HG02973 (cell line): ENCODE data around the gene ERC2.
"Not testable (repeated sequence)": the region's sequence is repeated elsewhere in the genome, so short reads cannot be mapped to it uniquely, and the experiment has no call there.

Source experiments
- ATAC-seq: cut with Tn5 transposase; IDR thresholded peaks from one replicate; pipeline ENCODE4 v1.9.1; 2021; ENCODE audit warnings: moderate library complexity; ENCODE audit not compliant: unreplicated experiment

Gene ERC2

GRCh38 chr3:56468184-56469106 is at the start of gene ERC2:
Gene ERC2 (minus strand): TSS chr3:56468467.
- no peak for ATAC-seq

DNA sequence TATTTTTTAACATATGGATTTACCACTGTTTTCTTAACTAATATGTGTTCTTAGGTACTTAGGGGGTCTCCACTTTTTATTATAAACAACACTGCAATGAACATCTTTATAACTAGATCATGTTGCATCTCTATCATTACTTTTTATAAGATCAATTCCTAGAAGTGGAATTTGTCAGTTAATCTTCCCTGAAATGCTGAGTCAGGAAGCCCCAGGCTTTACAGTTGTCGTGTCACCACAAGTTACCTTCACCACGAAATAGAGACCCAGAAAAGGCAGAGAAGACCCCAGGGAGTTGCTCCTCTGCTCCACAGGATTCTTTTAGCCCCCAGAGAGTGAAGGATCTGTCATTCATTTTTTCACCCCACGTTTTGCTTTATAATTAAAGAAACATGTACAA is 34.5 kb upstream of the ERC2 start:
- no peak for ATAC-seq

- not testable (repeated sequence) for ATAC-seq
These were observed 28.1 kb upstream of the ERC2 start for GRCh38 chr3:56496376-56496775.

GRCh38 chr3:56494679-56495322 is 26.5 kb upstream of the ERC2 start:
- peak; percentile 99 for ATAC-seq

DNA sequence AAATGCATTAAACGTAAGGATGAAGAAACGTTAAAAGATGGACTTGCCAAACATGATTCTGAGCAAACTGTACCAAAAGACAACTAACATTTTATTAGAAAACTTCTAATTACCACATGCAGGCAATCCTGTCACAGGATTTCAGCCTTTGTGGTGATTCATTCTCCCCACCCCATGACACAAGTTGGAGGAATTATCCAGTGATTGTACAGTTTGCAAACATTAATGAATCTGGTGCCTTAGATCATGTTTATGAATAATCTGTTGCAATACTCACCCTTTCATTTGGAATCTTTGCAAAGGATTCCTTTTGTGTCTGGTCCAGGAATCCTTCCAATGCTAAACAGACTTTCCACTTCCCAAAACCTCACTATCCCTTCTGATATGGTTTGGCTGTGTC is 23.3 kb upstream of the ERC2 start:
- no peak for ATAC-seq

- ATAC-seq: no peak
These were observed 20.7 kb upstream of the ERC2 start for GRCh38 chr3:56488812-56489600.

DNA sequence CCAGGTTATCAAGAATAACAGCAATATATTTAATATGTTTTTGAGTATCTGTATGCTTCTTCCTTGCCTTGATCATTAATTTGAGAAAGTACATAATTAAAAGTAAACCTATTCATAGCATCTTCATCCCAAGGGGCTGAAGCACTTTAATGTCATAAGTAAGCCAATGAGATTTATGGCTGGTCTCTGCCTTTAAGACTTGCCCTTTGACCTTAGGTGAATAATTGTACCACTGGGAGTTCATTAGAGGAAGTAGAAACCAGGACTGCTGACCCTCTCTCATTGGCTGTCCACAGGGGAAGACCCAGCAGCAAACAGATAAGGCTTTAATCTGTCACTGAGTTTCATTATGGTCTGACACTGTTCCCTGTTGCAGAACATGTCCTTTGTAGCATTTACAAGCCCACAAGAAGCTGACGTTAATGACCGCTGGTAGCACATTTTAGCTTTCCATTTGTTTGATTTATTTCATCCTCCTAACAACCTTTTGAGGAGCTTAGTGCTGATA is 16.3 kb upstream of the ERC2 start:
- no peak for ATAC-seq

- no peak for ATAC-seq
These were observed 15.9 kb upstream of the ERC2 start for GRCh38 chr3:56484122-56484521.

- no peak for ATAC-seq
These were observed 9.4 kb upstream of the ERC2 start for GRCh38 chr3:56477646-56478045.

- ATAC-seq: no peak
These were observed 8.5 kb upstream of the ERC2 start for GRCh38 chr3:56476771-56477170.

GRCh38 chr3:56471771-56472170 is 3.5 kb upstream of the ERC2 start:
- ATAC-seq: no peak

GRCh38 chr3:56469141-56469540 is 874 bp upstream of the ERC2 start:
- ATAC-seq: no peak

GRCh38 chr3:56467801-56468183 is 475 bp downstream of the ERC2 start:
- ATAC-seq: no peak

DNA sequence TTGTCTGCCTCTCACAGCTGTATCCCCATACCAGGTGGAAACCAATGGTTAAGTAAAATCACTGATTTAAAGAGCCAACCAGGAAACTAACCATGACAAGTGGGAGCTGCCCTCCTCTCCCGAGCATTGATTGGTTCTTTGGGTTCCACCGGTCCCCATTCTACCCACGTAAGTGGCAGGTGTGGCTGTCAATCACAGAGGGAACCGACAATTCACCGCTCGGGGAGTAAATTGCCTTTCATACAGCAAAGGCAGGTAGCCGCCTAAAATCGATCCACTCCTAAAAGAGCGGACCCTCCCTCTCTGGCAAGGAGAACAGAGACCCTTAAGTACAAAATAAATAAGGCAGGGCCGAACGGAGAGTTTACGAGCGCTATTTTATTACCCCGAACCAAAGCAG is 1.2 kb downstream of the ERC2 start:
- ATAC-seq: no peak

DNA sequence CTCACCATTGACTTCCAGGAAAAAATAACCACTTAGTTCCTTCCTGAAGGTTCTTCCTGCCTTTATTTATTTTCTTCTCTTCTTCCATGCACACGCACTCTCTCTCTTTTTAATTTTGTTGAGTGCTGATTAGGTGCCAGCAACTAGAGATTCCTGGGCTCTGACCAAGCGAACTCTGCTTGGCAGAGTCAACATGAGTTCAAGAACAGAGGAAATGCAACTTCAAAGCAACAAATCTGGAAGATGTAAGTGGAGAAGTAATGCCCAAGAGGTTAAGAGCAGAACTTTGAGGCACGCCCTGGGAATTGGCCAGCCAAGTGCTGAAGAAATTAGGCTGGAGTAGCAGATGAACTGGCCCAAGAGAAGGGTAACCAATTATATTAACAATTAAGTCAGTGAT is 8.5 kb downstream of the ERC2 start:
- ATAC-seq: no peak

- ATAC-seq: no peak
These were observed 9.2 kb downstream of the ERC2 start for GRCh38 chr3:56459104-56459496.

GRCh38 chr3:56458496-56459103 is 9.7 kb downstream of the ERC2 start:
- ATAC-seq: no peak

DNA sequence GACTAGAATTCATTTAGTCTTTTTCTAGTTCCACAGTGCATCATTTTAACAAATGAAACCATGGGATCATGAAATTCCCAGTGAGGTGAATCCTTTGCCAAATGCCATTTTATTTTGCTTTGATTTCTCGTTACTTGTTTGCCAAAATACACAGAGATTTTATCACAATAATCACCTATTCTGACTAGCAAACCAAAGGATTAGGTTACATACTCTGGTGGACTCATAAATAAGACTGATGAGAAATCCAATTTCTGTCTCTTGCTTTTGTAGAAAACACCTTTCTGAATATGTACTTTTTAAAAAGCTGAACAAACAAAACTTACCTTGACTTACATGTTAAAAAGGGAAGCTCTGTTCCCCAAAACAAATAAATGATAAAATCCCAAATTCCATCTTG is 12.2 kb downstream of the ERC2 start:
- ATAC-seq: no peak

- no peak for ATAC-seq
These were observed 15.3 kb downstream of the ERC2 start for GRCh38 chr3:56453011-56453410.

- ATAC-seq: no peak
These were observed 16.2 kb downstream of the ERC2 start for GRCh38 chr3:56452085-56452484.

- no peak for ATAC-seq
These were observed 24.9 kb downstream of the ERC2 start for GRCh38 chr3:56443372-56443771.
